ENCODE measurements around the gene CD72.

DNA sequence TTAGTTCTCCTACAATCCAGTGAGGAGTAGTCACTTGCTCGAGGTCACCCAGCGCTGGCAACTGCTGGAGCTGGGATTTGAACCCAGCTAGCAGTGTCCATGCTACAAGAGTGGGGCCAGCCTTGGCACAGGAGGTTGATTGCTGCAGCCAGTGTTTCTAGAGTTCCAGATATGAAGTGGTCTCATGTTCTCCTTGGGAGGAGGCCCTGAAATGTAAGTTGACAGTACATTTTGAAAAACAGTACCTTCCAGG lies 40.7 kb upstream of the CD72 start:
- TF ChIP-seq ZNF274 (IDR thresholded peaks at IDR 0.05; ENCODE audit: low read depth, low read length) (no peak), YY1 (IDR thresholded peaks at IDR 0.05; ENCODE audit: insufficient read depth, insufficient read length) (no peak), SUZ12 (IDR thresholded peaks at IDR 0.05; ENCODE audit: extremely low read depth, insufficient read depth, insufficient read length) (no peak)
